ENCODE measurements around the gene TEC.

DNA sequence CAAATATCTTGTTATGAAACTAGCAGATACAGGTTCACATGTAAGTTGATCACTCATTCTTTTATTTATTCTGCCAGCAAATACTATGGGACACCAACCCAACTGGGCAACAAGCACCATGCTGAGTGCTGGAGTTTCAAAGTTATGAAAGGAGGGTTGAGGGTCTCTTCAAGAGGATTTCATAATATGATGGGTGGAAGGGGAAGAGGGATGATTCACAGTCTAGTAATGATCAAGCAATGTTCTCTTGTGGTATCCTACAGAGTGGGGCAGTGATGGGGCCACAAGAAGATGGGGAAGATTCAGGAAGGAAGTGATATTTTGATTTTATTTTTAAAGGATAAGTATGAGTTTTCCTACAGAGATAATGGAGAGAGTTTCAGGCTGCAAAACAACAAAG lies 89.4 kb downstream of the TEC start:
- TF ChIP-seq, protein P1, sequence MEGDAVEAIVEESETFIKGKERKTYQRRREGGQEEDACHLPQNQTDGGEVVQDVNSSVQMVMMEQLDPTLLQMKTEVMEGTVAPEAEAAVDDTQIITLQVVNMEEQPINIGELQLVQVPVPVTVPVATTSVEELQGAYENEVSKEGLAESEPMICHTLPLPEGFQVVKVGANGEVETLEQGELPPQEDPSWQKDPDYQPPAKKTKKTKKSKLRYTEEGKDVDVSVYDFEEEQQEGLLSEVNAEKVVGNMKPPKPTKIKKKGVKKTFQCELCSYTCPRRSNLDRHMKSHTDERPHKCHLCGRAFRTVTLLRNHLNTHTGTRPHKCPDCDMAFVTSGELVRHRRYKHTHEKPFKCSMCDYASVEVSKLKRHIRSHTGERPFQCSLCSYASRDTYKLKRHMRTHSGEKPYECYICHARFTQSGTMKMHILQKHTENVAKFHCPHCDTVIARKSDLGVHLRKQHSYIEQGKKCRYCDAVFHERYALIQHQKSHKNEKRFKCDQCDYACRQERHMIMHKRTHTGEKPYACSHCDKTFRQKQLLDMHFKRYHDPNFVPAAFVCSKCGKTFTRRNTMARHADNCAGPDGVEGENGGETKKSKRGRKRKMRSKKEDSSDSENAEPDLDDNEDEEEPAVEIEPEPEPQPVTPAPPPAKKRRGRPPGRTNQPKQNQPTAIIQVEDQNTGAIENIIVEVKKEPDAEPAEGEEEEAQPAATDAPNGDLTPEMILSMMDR (optimal IDR thresholded peaks at IDR 0.05 in 1 of 3, IDR thresholded peaks at IDR 0.05 in 1 of 3, conservative IDR thresholded peaks at IDR 0.05 in 1 of 3; ENCODE audit: extremely low read depth in 1 of 3, insufficient read depth in 2 of 3, low read length in 3 of 3): no peak
- TF ChIP-seq EZH2 (IDR thresholded peaks at IDR 0.05; ENCODE audit: low read length): no peak

Data from keratinocyte (primary cell).